ENCODE results near the gene CAB39L. TPM values are rescaled to one million over a fixed set of nuclear protein-coding genes. Genes with fewer than 3 reads are reported as not detected.

CAB39L gene
- total and polyA plus RNA-seq, 2 of the 4 experiments (the other 2 are of a cell fraction): 8.5 to 16.7 TPM

DNA sequence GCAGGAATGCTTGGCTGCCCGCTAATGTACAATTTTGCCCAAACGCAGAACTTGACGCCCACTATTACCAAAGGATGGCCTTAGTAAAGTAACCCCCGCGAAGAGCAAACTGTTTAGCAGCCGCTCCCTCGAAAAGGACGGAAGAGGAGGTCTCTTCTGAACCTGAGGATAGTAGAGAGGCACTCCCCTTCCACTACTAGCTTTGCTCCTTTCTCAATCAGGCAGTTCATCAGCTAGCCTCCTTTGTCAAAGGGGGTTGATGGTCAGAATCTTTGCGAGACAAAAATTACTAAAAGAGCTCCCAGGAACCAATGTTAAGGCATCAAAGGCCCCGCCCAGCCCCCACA is 534 bp downstream of the CAB39L start:
- TF ChIP-seq RFX5 (IDR thresholded peaks at IDR 0.05; ENCODE audit: low read depth, low read length) (no peak), CEBPB (IDR thresholded peaks at IDR 0.05; ENCODE audit: low read depth, low read length) (no peak), CHD1 (IDR thresholded peaks at IDR 0.05; ENCODE audit: low read depth, low read length) (no peak), RCOR1 (IDR thresholded peaks at IDR 0.05; ENCODE audit: insufficient replicate concordance, low read length) (no peak), POLR2A (IDR thresholded peaks at IDR 0.05; ENCODE audit: low read depth, low read length) (no peak), MXI1 (IDR thresholded peaks at IDR 0.05; ENCODE audit: borderline replicate concordance, low read depth, low read length) (no peak), NFE2L2 (IDR thresholded peaks at IDR 0.05; ENCODE audit: low read depth, low read length) (no peak)
- TF ChIP-seq, protein P1, sequence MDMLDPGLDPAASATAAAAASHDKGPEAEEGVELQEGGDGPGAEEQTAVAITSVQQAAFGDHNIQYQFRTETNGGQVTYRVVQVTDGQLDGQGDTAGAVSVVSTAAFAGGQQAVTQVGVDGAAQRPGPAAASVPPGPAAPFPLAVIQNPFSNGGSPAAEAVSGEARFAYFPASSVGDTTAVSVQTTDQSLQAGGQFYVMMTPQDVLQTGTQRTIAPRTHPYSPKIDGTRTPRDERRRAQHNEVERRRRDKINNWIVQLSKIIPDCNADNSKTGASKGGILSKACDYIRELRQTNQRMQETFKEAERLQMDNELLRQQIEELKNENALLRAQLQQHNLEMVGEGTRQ (IDR thresholded peaks at IDR 0.05; ENCODE audit: low read depth, low read length): no peak
- TF ChIP-seq, protein P2, sequence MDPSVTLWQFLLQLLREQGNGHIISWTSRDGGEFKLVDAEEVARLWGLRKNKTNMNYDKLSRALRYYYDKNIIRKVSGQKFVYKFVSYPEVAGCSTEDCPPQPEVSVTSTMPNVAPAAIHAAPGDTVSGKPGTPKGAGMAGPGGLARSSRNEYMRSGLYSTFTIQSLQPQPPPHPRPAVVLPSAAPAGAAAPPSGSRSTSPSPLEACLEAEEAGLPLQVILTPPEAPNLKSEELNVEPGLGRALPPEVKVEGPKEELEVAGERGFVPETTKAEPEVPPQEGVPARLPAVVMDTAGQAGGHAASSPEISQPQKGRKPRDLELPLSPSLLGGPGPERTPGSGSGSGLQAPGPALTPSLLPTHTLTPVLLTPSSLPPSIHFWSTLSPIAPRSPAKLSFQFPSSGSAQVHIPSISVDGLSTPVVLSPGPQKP (IDR thresholded peaks at IDR 0.05; ENCODE audit: borderline replicate concordance, low read depth, low read length): no peak
- intact Hi-C loops (cut with micrococcal nuclease): loop anchor here (2.0 kb wide), 1 partner anchor 51 kb away; the partner anchor contains the start of gene PHF11
- in situ Hi-C loops (cut with MboI; ENCODE audit: low sequenced_read_pairs): loop anchor here (5.0 kb wide), 1 partner anchor 136 kb away; no protein-coding TSS in a partner anchor

More for the DNA sequence above, 534 bp downstream of the CAB39L start:
- Histone ChIP-seq H2AK9ac (replicated peaks; ENCODE audit: low read depth, low read length, poor library complexity) (peak overlapping the region; percentile 98), H3K79me1 (ENCODE audit: low read depth in 1 of 2, low read length in 2 of 2) (peaks cover 25 to 39% of the 10 kb centered on the region in 2 experiments), H4K20me1 (ENCODE audit: insufficient read depth, low read length) (no peaks in the 10 kb centered on the region), H3K14ac (replicated peaks; ENCODE audit: low read depth, low read length) (peak overlapping the region; percentile 100), H3K56ac (ENCODE audit: extremely low read depth, insufficient read depth, low read length) (peak overlapping the region; percentile 72), H2AFZ (replicated peaks; ENCODE audit: low read length, poor library complexity) (peak overlapping the region; percentile 95), H3K4me3 (ENCODE audit: insufficient read depth, low read depth, low read length) (peak overlapping the region; percentile 59), H2BK5ac (ENCODE audit: low read depth, low read length, poor library complexity, severe bottlenecking) (peak overlapping the region; percentile 85), H2BK15ac (ENCODE audit: low read depth, low read length) (peak overlapping the region; percentile 76; the same call in 2 of the 3 replicates), H3K9ac (ENCODE audit: low read depth, low read length) (peak overlapping the region; percentile 83), H3K4me2 (ENCODE audit: low read depth, low read length) (peak overlapping the region; percentile 88), H4K91ac (ENCODE audit: insufficient read depth, low read depth, low read length) (peak overlapping the region; percentile 98), H3K27me3 (ENCODE audit: control insufficient read depth, insufficient read depth, low read length) (no peaks in the 10 kb centered on the region), H3K9me3 (ENCODE audit: control insufficient read depth, insufficient read depth, low read length) (no peaks in the 10 kb centered on the region), H3K23ac (ENCODE audit: low read depth, low read length) (peak overlapping the region; percentile 100), H4K5ac (ENCODE audit: low read depth, low read length) (peak overlapping the region; percentile 86), H2BK120ac (ENCODE audit: low read depth, low read length) (peak overlapping the region; percentile 93), H3K36me3 (ENCODE audit: control insufficient read depth, insufficient read depth, low read length) (peaks cover 2% of the 10 kb centered on the region; the same call in 1 of the 2 replicates), H3K27ac (ENCODE audit: insufficient read depth, low read length) (peak overlapping the region; percentile 83), H2BK20ac (ENCODE audit: low read depth, low read length) (peak overlapping the region; percentile 90), H4K8ac (ENCODE audit: low read depth in 2 of 2, low read length in 2 of 2) (peak overlapping the region; percentile 77 to 99), H2AK5ac (ENCODE audit: low read depth, low read length) (peak overlapping the region; percentile 55), H3K4ac (ENCODE audit: low read depth, low read length) (peak overlapping the region; percentile 99), H3K9me1 (ENCODE audit: insufficient read depth, low read length) (0 out of 2 replicates have a peak, but pooled peaks cover 4% of the 10 kb centered on the region), H3K18ac (ENCODE audit: low read depth, low read length) (peak overlapping the region; percentile 76), H3K4me1 (ENCODE audit: control insufficient read depth, insufficient read depth, low read length) (no peaks in the 10 kb centered on the region)
- WGBS, 2 experiments (ENCODE audit: extremely low coverage in 2 of 2, insufficient read length in 1 of 2): 0% methylated on average over 2 of the region's 10 CpGs; no CpG with 5 or more reads in 1 of the 2 experiments
- POLR2A ChIA-PET (ENCODE audit: unreplicated experiment): interaction anchor here (0.6 to 0.7 kb wide), 3 partner anchors 45 to 166 kb away, joined by 3 to 4 read pairs (median 3); no protein-coding TSS in a partner anchor
- CTCF ChIA-PET: interaction anchor here (0.6 to 1.3 kb wide), 3 partner anchors 25 to 166 kb away, joined by 3 to 5 read pairs (median 3); no protein-coding TSS in a partner anchor
- dilution Hi-C loops (cut with HindIII; ENCODE audit: low sequenced_read_pairs, unreplicated experiment): no loop called here
- ATAC-seq (ENCODE audit: low read depth) (peak; percentile 3), DNase-seq (peak; percentile 35)
- BruUV-seq (replicated peaks): TSS peak; percentile 74
